Astrocyte of the spinal cord (primary cell): ENCODE data around the gene USO1.

ENCODE experiments used
- DNase-seq: peaks from one replicate; pipeline ENCODE4 v3.0.0; 2011; ENCODE audit warnings: low read depth, low spot score
- H3K4me3 ChIP-seq: 2 replicates; pipeline ENCODE4 v1.5.1; 2011; ENCODE audit warnings: low read depth, mild to moderate bottlenecking, low read length, moderate library complexity
- in situ Hi-C: cut with HindIII; loops from 2 replicates; pipeline ENCODE4 v1.10.0; 2017; ENCODE audit warnings: low sequenced_read_pairs
- TF ChIP-seq, protein P1 (sequence below): IDR thresholded peaks from 2 replicates; pipeline ENCODE4 v1.5.1; 2012; ENCODE audit warnings: low read depth, mild to moderate bottlenecking, low read length, inconsistent platforms

Gene USO1

DNA sequence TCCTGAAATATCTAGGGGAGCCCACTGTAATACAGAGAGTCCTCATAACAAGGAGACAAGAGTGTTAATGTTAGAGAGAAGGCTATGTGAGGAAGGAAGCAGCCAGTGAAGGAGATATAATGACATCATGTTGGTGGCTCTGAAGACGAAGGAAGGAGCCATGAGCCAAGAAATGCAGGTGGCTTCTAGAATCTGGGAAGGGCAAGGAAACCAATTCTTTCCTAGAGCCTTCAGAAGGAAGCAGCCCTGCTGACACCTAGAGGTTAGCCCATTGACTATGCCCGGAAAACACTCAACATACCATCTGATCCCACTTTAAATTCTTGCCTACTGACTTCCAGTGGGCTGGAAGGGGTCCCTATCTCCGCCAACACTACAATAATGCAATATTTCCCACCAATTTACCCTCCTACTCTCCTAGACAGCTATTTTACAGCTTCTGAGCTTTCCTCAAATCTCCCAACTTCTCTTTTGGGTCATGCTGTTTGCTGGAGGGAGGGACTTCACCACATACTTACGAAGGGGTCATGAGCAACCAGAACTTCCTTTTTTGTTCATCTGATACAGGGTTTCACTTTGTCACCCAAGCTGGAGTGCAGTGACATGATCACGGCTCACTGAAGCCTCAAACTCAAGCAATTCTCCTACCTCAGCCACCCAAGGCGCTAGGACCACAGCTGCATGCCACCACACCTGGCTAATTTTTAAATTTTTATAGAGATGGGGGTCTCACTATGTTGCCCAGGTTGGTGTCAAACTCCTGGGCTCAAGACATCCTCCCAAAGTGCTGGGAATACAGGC, 26.0 kb upstream of the USO1 start:
- no peak overlapping the region for H3K4me3 ChIP-seq
- DNase-seq = no peak
- in situ Hi-C loops = no loop called here
- TF ChIP-seq, protein P1, sequence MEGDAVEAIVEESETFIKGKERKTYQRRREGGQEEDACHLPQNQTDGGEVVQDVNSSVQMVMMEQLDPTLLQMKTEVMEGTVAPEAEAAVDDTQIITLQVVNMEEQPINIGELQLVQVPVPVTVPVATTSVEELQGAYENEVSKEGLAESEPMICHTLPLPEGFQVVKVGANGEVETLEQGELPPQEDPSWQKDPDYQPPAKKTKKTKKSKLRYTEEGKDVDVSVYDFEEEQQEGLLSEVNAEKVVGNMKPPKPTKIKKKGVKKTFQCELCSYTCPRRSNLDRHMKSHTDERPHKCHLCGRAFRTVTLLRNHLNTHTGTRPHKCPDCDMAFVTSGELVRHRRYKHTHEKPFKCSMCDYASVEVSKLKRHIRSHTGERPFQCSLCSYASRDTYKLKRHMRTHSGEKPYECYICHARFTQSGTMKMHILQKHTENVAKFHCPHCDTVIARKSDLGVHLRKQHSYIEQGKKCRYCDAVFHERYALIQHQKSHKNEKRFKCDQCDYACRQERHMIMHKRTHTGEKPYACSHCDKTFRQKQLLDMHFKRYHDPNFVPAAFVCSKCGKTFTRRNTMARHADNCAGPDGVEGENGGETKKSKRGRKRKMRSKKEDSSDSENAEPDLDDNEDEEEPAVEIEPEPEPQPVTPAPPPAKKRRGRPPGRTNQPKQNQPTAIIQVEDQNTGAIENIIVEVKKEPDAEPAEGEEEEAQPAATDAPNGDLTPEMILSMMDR = no peak

- in situ Hi-C loops = no loop called here
- H3K4me3 ChIP-seq = no peak overlapping the region
- no peak for DNase-seq
- TF ChIP-seq, protein P1 = no peak
Measured at GRCh38 chr4:75698963-75699228, 25.5 kb upstream of the USO1 start.

DNA sequence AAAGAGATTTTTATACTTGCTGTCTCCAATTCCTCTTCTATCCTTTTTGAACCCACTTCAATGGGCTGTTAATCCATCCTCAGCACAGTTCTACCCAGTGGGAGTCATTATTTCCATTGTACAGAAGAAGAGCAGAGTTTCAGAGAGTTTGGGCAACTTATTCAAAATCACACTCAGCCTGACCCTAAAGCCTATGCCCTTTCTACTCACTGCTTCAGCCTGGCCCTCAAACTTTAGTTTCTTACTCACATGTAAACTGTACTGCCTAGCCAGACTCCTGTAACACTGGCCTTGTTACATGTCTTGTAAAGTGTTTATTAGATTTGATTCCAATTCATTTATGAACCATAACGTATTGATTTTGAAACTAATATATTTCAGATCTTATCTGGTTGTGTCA, 25.1 kb upstream of the USO1 start:
- in situ Hi-C loops = no loop called here

DNA sequence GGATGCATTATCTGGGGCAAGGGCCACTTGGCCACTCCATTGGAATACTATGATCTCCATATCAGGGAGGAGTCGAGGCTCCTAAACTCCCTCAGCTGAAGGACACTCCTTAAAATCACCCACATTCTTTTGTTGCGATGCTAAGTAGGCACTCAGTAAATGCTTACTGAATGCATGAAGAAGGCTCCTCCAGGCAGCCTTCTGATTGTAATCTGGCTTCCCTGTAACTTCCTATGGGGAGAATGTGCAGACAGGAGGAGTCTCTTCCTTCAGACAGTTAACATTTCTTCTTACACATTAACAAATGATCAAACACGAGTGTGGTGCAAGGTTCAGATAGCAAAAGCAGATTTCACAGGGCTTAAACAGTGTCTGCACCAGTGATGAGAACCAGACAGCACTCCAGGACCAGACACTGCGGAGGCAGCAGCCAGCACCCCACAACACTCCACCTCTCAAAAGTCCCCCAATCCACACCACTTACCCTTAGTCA, 21.4 kb upstream of the USO1 start:
- H3K4me3 ChIP-seq = no peak overlapping the region
- in situ Hi-C loops = no loop called here
- no peak for DNase-seq
- TF ChIP-seq, protein P1 = no peak

More for the DNA sequence above, 25.1 kb upstream of the USO1 start:
- DNase-seq = no peak
- H3K4me3 ChIP-seq = no peak overlapping the region
- TF ChIP-seq, protein P1 = no peak

- TF ChIP-seq, protein P1 = no peak
- no peak overlapping the region for H3K4me3 ChIP-seq
- in situ Hi-C loops = no loop called here
- DNase-seq = peak; percentile 14
Measured at GRCh38 chr4:75705198-75705977, 19.0 kb upstream of the USO1 start.

GRCh38 chr4:75708218-75708691, 16.1 kb upstream of the USO1 start:
- in situ Hi-C loops = no loop called here
- TF ChIP-seq, protein P1 = peak; percentile 23
- DNase-seq = no peak
- no peak overlapping the region for H3K4me3 ChIP-seq
